Nephron progenitor cell (in vitro differentiated cells): Measurements from ENCODE around the gene PGRMC1.

ENCODE experiments used
- DNase-seq: peaks from one replicate; pipeline ENCODE4 v3.0.0; 2021
- H3K27ac Mint-ChIP-seq: 2 replicates; pipeline ENCODE4 v1.8.0; 2021; ENCODE audit warnings: mild to moderate bottlenecking, moderate library complexity, mixed read lengths
- H3K27me3 Mint-ChIP-seq: 2 replicates; pipeline ENCODE4 v1.8.0; 2021; ENCODE audit warnings: mild to moderate bottlenecking, low read depth, mixed read lengths; ENCODE audit not compliant: poor library complexity
- H3K36me3 Mint-ChIP-seq: 2 replicates; pipeline ENCODE4 v1.8.0; 2021; ENCODE audit warnings: low read depth, mixed read lengths
- H3K4me1 Mint-ChIP-seq: 2 replicates; pipeline ENCODE4 v1.8.0; 2021; ENCODE audit warnings: mixed read lengths
- H3K4me3 Mint-ChIP-seq: 2 replicates; pipeline ENCODE4 v1.8.0; 2021; ENCODE audit warnings: mild to moderate bottlenecking, moderate library complexity, mixed read lengths
- H3K9me3 Mint-ChIP-seq: 2 replicates; pipeline ENCODE4 v1.8.0; 2021; ENCODE audit warnings: mild to moderate bottlenecking, moderate library complexity, mixed read lengths
- CTCF ChIP-seq: fragments of 200-600 bp; sonication (generic); IDR thresholded peaks from 2 replicates; pipeline ENCODE4 v1.5.0; 2021; ENCODE audit warnings: antibody characterized with exemption

Gene PGRMC1

GRCh38 chrX:119235872-119236622 lies at the start of gene PGRMC1:
Gene PGRMC1, plus strand, starts transcription at chrX:119236285. Its CDS starts 79 bp downstream, at chrX:119236364.
- Mint-ChIP-seq H3K27ac (peak within 1 kb of the TSS; percentile 96), H3K4me3 (peak within 1 kb of the TSS; percentile 94), H3K36me3 (peaks cover 5% of the 10 kb centered on the region), H3K27me3 (no peaks in the 10 kb centered on the region), H3K9me3 (peaks cover 32% of the 10 kb centered on the region), H3K4me1 (peaks cover 41% of the 10 kb centered on the region)
- DNase-seq, result peak; percentile 78
- no peak for TF ChIP-seq CTCF

GRCh38 chrX:119186763-119187162 lies 49.3 kb upstream of the PGRMC1 start:
- Mint-ChIP-seq H3K36me3 (no peaks in the 10 kb centered on the region), H3K4me3 (no peak overlapping the region), H3K9me3 (peaks cover 31% of the 10 kb centered on the region), H3K27me3 (no peaks in the 10 kb centered on the region), H3K27ac (no peak overlapping the region), H3K4me1 (no peaks in the 10 kb centered on the region)
- DNase-seq, result peak; percentile 4
- no peak for TF ChIP-seq CTCF

GRCh38 chrX:119187298-119187697 lies 48.8 kb upstream of the PGRMC1 start:
- Mint-ChIP-seq H3K4me3 (no peak overlapping the region), H3K4me1 (no peaks in the 10 kb centered on the region), H3K27ac (no peak overlapping the region), H3K27me3 (no peaks in the 10 kb centered on the region), H3K9me3 (peaks cover 27% of the 10 kb centered on the region), H3K36me3 (no peaks in the 10 kb centered on the region)
- DNase-seq, result no peak
- no peak for TF ChIP-seq CTCF

DNA sequence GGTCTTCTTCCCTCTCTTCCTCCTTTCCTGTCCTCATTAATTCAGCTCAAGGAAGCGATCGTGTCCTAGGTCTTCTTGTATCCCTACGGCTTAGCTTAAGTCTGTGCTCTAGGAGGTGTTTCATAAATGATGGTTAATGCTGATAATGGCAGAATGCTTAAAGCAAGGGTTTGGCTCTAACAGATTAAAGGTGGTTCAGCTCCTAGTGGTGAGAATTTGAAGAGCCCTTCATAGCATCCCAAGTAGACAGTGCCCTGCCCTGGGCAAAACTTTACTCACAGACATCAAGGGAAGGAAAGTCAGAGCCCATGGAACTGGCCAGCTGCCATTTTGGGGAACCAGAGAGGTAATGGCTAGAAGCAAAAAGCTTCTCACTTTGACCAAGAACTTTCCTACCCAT lies 47.0 kb upstream of the PGRMC1 start:
- H3K4me1 Mint-ChIP-seq, result no peaks in the 10 kb centered on the region
- peaks cover 3% of the 10 kb centered on the region for H3K27me3 Mint-ChIP-seq
- H3K4me3 Mint-ChIP-seq, result no peak overlapping the region
- no peak overlapping the region for H3K27ac Mint-ChIP-seq
- H3K9me3 Mint-ChIP-seq, result peaks cover 21% of the 10 kb centered on the region
- no peak for DNase-seq
- no peaks in the 10 kb centered on the region for H3K36me3 Mint-ChIP-seq
- no peak for TF ChIP-seq CTCF

- Mint-ChIP-seq H3K36me3 (no peaks in the 10 kb centered on the region), H3K4me3 (no peak overlapping the region), H3K4me1 (no peaks in the 10 kb centered on the region), H3K9me3 (peaks cover 21% of the 10 kb centered on the region), H3K27ac (no peak overlapping the region), H3K27me3 (peaks cover 3% of the 10 kb centered on the region)
- DNase-seq, result no peak
- no peak for TF ChIP-seq CTCF
Observed at GRCh38 chrX:119189595-119189994, 46.5 kb upstream of the PGRMC1 start.

GRCh38 chrX:119190091-119190681 lies 45.9 kb upstream of the PGRMC1 start:
- H3K27ac Mint-ChIP-seq, result no peak overlapping the region
- peaks cover 25% of the 10 kb centered on the region for H3K9me3 Mint-ChIP-seq
- DNase-seq, result no peak
- H3K36me3 Mint-ChIP-seq, result no peaks in the 10 kb centered on the region
- no peaks in the 10 kb centered on the region for H3K4me1 Mint-ChIP-seq
- H3K27me3 Mint-ChIP-seq, result peaks cover 6% of the 10 kb centered on the region
- no peak for TF ChIP-seq CTCF
- no peak overlapping the region for H3K4me3 Mint-ChIP-seq
